ENCODE results near the gene ARFGEF2.

ARFGEF2 gene

DNA sequence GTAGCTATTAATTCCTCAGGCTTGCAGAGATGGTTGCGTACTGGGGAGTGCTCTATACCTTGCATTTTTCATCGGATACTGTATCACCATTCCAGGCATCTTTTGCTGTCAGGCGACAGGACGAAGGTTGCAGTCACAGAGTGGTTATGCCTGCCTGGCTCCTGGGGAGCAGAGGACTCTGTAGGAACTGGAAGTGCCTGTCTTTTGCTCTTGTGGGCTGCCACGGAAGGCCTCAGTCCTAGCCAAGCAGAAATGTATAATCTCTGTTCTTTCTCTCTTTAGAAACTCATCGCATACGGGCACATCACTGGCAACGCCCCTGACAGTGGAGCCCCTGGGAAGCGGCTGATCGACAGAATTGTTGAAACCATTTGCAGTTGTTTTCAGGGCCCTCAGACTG is 29.5 kb downstream of the ARFGEF2 start:
- TF ChIP-seq, protein P1, sequence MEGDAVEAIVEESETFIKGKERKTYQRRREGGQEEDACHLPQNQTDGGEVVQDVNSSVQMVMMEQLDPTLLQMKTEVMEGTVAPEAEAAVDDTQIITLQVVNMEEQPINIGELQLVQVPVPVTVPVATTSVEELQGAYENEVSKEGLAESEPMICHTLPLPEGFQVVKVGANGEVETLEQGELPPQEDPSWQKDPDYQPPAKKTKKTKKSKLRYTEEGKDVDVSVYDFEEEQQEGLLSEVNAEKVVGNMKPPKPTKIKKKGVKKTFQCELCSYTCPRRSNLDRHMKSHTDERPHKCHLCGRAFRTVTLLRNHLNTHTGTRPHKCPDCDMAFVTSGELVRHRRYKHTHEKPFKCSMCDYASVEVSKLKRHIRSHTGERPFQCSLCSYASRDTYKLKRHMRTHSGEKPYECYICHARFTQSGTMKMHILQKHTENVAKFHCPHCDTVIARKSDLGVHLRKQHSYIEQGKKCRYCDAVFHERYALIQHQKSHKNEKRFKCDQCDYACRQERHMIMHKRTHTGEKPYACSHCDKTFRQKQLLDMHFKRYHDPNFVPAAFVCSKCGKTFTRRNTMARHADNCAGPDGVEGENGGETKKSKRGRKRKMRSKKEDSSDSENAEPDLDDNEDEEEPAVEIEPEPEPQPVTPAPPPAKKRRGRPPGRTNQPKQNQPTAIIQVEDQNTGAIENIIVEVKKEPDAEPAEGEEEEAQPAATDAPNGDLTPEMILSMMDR (IDR thresholded peaks at IDR 0.05; ENCODE audit: low read length, missing control alignments), result no peak
- no peak overlapping the region for H3K4me3 ChIP-seq (replicated peaks; ENCODE audit: low read depth, low read length)

DNA sequence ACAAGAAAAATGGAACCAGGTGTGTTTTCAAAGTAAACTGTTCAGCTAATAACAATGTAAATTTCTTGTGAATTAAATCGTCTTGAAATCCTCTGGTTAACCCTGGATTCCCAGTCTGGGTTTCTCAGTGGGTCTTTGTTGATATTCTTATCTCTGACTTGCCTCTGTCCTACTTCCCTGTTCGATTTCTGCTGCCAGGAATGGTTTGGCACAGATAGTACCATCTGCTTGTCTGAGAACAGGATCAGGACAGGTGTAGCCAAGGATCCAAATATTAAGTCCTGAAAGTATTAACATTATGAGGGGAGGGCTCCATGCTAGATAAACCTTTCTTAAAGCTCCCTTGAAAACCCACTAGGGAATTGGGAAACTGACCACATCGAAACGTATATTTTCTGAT is 30.1 kb downstream of the ARFGEF2 start:
- H3K4me3 ChIP-seq (replicated peaks; ENCODE audit: low read depth, low read length), result no peak overlapping the region
- no peak for DNase-seq (ENCODE audit: low read depth)
- TF ChIP-seq, protein P1 (IDR thresholded peaks at IDR 0.05; ENCODE audit: low read length, missing control alignments), result no peak

More for the DNA sequence above, 29.5 kb downstream of the ARFGEF2 start:
- DNase-seq (ENCODE audit: low read depth), result no peak

DNA sequence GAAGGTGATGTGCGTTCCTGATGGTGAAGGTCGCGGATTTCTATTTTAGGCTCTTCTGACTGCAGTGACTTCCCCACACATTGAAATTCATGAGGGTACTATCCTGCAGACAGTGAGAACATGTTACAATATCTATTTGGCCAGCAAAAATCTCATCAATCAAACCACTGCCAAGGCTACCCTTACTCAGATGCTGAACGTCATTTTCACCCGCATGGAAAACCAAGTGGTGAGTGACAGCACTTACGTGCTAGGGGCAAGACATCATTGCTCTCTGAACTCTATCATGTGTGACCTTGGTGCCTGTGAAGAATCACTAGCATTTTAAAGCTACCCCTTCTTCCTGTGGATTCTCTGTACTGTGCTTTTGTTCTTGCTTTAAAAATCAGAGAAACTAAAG is 31.1 kb downstream of the ARFGEF2 start:
- H3K4me3 ChIP-seq (replicated peaks; ENCODE audit: low read depth, low read length), result no peak overlapping the region
- TF ChIP-seq, protein P1 (IDR thresholded peaks at IDR 0.05; ENCODE audit: low read length, missing control alignments), result no peak

GRCh38 chr20:48953653-48954052 is 32.1 kb downstream of the ARFGEF2 start:
- TF ChIP-seq, protein P1 (IDR thresholded peaks at IDR 0.05; ENCODE audit: low read length, missing control alignments), result no peak
- no peak for DNase-seq (ENCODE audit: low read depth)
- no peak overlapping the region for H3K4me3 ChIP-seq (replicated peaks; ENCODE audit: low read depth, low read length)

More for the DNA sequence above, 31.1 kb downstream of the ARFGEF2 start:
- no peak for DNase-seq (ENCODE audit: low read depth)

DNA sequence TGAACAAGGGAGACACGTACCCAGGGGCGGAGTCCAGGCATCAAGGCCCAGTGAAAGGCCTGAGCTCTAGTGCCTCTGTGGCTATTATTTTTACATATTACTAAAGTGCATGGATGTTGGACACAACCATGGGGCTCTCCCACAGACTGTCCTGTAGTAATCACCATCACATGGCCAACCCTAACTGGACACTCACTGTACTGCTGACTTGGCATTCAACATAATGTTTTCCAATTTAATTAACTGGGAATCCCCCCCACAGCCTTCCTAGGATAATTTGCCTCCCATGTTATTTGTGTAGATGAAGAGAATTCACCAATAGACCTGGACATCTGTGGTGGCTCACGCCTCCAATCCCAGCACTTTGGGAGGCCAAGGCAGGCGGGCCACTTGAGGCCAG is 34.5 kb downstream of the ARFGEF2 start:
- DNase-seq (ENCODE audit: low read depth), result no peak
- H3K4me3 ChIP-seq (replicated peaks; ENCODE audit: low read depth, low read length), result no peak overlapping the region
- TF ChIP-seq, protein P1 (IDR thresholded peaks at IDR 0.05; ENCODE audit: low read length, missing control alignments), result no peak

DNA sequence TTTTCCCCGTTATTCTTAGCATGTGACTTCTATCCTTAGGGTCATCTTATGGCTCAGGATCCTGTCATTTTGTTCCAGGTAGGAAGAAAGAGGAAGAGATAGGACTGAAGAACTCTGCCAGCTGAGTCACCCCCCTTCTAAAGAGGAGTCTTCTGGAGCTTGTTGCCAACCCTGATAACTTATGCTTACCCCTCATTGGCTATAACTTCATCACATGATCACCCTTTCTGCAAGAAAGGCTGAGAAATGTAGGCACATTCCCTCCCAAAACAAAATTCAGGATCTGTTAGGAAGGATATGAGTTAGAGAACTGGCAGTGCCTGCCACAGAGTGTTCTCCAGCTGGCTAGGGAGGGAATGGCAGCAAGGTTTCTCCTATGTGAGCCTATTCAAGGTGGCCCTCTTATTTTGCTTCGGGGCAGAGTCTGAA is 35.6 kb downstream of the ARFGEF2 start:
- DNase-seq (ENCODE audit: low read depth), result peak; percentile 37
- TF ChIP-seq, protein P1 (IDR thresholded peaks at IDR 0.05; ENCODE audit: low read length, missing control alignments), result no peak
- H3K4me3 ChIP-seq (replicated peaks; ENCODE audit: low read depth, low read length), result no peak overlapping the region

GRCh38 chr20:48957533-48957932 is 36.0 kb downstream of the ARFGEF2 start:
- peak; percentile 39 for DNase-seq (ENCODE audit: low read depth)
- TF ChIP-seq, protein P1 (IDR thresholded peaks at IDR 0.05; ENCODE audit: low read length, missing control alignments), result peak; percentile 30
- no peak overlapping the region for H3K4me3 ChIP-seq (replicated peaks; ENCODE audit: low read depth, low read length)
